Activated CD8-positive, alpha-beta T cell treated with anti-CD3 and anti-CD28 coated beads, Interleukin-2, amount 10 ng/mL, durations not matched to agents 7 days and 5 days (primary cell): Measurements from ENCODE around the gene CCDC177. TPM values are rescaled to one million over a fixed set of nuclear protein-coding genes. Genes with fewer than 3 reads are reported as not detected.

Experiments
- ATAC-seq: fragments of 150-1000 bp; cut with Tn5 transposase; one replicate; pipeline ENCODE4 v1.10.0; 2021; ENCODE audit warnings: moderate library complexity
- CTCF ChIA-PET: fragments of 350-600 bp; sonication (Branson Sonifier 250); formaldehyde crosslinking; loops from one replicate; lab custom pipeline; 2021; ENCODE audit warnings: antibody characterized with exemption; lab: Charles Lee
- POLR2A ChIA-PET: fragments of 350-600 bp; sonication (Branson Sonifier 250); formaldehyde crosslinking; loops from one replicate; lab custom pipeline; 2021; ENCODE audit warnings: antibody characterized with exemption; lab: Charles Lee
- DNase-seq: peaks from one replicate; pipeline ENCODE4 v3.0.0-alpha.2; 2020
- H3K27ac Mint-ChIP-seq: one replicate; pipeline ENCODE4 v1.8.0; 2021; ENCODE audit warnings: mild to moderate bottlenecking, mixed read lengths
- H3K27me3 Mint-ChIP-seq: one replicate; pipeline ENCODE4 v1.8.0; 2021; ENCODE audit warnings: low read depth, mixed read lengths
- H3K36me3 Mint-ChIP-seq: one replicate; pipeline ENCODE4 v1.8.0; 2021; ENCODE audit warnings: low read depth, mixed read lengths
- H3K4me1 Mint-ChIP-seq: one replicate; pipeline ENCODE4 v1.8.0; 2021; ENCODE audit warnings: low read depth, mixed read lengths
- H3K4me3 Mint-ChIP-seq: one replicate; pipeline ENCODE4 v1.8.0; 2021; ENCODE audit warnings: mild to moderate bottlenecking, mixed read lengths
- H3K9me3 Mint-ChIP-seq: one replicate; pipeline ENCODE4 v1.8.0; 2022; ENCODE audit warnings: mixed read lengths; ENCODE audit not compliant: insufficient read depth
- total RNA-seq, 2 experiments: library from RNA; stranded (reverse); gene quantifications; one replicate each; pipeline ENCODE4 v1.2.3, GENCODE V29; 2021

CCDC177 gene
- total RNA-seq, 2 experiments from 2014 or later = not detected

DNA sequence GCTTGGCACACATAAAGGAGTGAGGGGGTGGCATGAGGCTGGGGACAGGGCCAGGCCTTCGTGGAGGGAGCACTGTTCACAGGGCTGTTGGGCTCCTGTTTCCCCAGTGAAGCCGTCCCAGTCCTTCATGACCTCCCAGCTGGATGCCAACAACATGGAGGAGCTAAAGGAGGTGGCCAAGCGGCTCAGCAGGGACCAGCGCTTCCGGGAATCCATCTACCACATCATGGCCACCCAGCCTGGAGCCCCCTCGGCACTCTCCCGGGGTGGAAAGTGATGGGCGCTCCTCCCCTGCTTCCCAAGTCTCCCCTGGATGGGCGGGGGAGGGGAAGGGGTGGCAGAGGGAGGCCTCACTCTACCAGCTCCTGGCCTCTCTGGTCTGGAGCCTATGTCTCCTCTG is 46.5 kb downstream of the CCDC177 start:
- no peaks in the 10 kb centered on the region for H3K9me3 Mint-ChIP-seq
- H3K27me3 Mint-ChIP-seq = peaks cover 19% of the 10 kb centered on the region
- ATAC-seq (no peak), DNase-seq (no peak)
- CTCF ChIA-PET = no interaction called here
- POLR2A ChIA-PET = no interaction called here
- H3K36me3 Mint-ChIP-seq = no peaks in the 10 kb centered on the region
- no peak overlapping the region for H3K4me3 Mint-ChIP-seq
- no peaks in the 10 kb centered on the region for H3K4me1 Mint-ChIP-seq
- no peak overlapping the region for H3K27ac Mint-ChIP-seq

DNA sequence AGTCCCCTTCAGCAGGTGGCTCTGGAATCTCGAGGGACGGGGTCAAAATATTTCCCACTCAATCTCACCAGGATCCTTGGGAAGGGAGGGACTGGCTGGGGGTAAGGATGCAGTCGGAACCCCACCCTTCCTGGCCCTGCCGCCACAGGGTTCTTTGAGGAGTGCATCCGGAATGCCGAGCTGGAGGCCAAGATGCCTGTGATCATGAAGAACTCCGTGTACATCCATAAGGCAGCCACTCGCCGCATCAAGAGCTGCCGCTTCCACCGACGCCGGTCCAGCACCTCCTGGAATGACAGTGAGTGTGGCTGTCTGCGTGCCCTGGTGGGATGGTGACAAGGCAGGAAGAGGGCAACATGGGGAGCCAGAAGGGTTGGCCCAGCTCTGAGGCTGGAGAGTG is 47.0 kb downstream of the CCDC177 start:
- no peak for DNase-seq
- H3K4me3 Mint-ChIP-seq = no peak overlapping the region
- CTCF ChIA-PET = no interaction called here
- no peak overlapping the region for H3K27ac Mint-ChIP-seq
- POLR2A ChIA-PET = no interaction called here
- ATAC-seq = no peak
- H3K36me3 Mint-ChIP-seq = no peaks in the 10 kb centered on the region
- peaks cover 16% of the 10 kb centered on the region for H3K27me3 Mint-ChIP-seq
- no peaks in the 10 kb centered on the region for H3K4me1 Mint-ChIP-seq
- H3K9me3 Mint-ChIP-seq = no peaks in the 10 kb centered on the region

DNA sequence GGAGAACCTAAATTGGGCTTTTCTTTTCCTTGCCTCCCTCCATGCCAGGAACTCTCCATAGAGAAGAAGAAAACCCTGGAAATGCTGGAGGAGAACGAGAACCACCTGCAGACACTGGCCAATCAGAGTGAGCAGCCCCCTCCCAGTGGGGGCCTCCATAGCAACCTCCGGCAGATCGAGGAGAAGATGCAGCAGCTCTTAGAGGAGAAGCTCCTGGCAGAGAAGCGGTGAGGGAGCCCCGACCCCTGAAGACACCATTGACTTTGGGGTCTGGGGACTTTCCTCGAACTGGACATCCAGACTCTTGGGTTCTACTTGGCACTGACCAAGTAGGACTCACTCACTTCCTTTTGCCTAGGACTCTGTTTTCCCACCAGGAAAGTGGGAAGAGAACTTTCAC is 48.8 kb downstream of the CCDC177 start:
- no peak for DNase-seq
- CTCF ChIA-PET = no interaction called here
- Mint-ChIP-seq H3K27me3 (peaks cover 6% of the 10 kb centered on the region), H3K4me1 (no peaks in the 10 kb centered on the region), H3K36me3 (no peaks in the 10 kb centered on the region), H3K4me3 (no peak overlapping the region), H3K27ac (no peak overlapping the region), H3K9me3 (no peaks in the 10 kb centered on the region)
- POLR2A ChIA-PET = no interaction called here
- ATAC-seq = no peak

DNA sequence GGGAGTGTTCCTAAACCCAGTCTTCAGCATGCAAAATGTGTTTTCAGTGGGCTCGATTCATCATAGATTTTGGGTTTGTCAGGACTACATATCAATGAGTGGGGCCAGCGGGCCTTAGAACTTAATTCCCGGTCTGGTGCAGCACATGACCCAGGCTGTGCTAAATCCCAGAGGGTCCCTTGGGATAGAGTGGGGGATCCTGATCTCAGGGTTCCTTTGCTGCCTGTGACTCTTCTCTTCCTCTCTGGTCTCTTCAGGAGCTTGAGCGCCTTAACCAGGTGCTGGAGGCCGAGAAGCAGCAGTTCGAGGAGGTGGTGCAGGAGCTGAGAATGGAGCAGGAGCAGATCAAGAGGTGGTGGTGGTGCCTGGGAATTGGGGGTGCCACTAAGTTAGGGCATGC is 52.6 kb downstream of the CCDC177 start:
- CTCF ChIA-PET = no interaction called here
- H3K27ac Mint-ChIP-seq = no peak overlapping the region
- POLR2A ChIA-PET = no interaction called here

More for the DNA sequence above, 52.6 kb downstream of the CCDC177 start:
- DNase-seq (no peak), ATAC-seq (no peak)
- Mint-ChIP-seq H3K27me3 (peaks cover 8% of the 10 kb centered on the region), H3K4me1 (no peaks in the 10 kb centered on the region), H3K4me3 (no peak overlapping the region), H3K9me3 (no peaks in the 10 kb centered on the region), H3K36me3 (no peaks in the 10 kb centered on the region)

Other genes with a start within 250 kb of the CCDC177 start
- 100 to 1,000 TPM; 290 to 318 TPM for gene ERH, start 176.6 kb downstream of the CCDC177 start, total RNA-seq
- 10 to 100 TPM; 44.5 to 46.2 TPM for gene SLC39A9, start 176.2 kb downstream of the CCDC177 start, total RNA-seq
- gene PLEKHD1, start 90.1 kb downstream of the CCDC177 start, total RNA-seq = under 1 TPM; 0.10 to 0.13 TPM
- gene SUSD6, start 36.7 kb upstream of the CCDC177 start, total RNA-seq = 10 to 100 TPM; 40.0 to 43.1 TPM
- 100 to 1,000 TPM; 283 to 301 TPM for gene SRSF5, start 192.3 kb upstream of the CCDC177 start, total RNA-seq
- not detected for gene SLC10A1, start 222.4 kb upstream of the CCDC177 start, total RNA-seq